Fibroblast of pulmonary artery (primary cell): ENCODE measurements around the gene GLYATL3.

Experiments
- DNase-seq: peaks from one replicate; pipeline ENCODE4 v3.0.0-alpha.2; 2010; ENCODE audit warnings: low read depth
- H3K4me3 ChIP-seq: replicated peaks from 2 replicates; pipeline ENCODE4 v1.5.1; 2011; ENCODE audit warnings: low read depth, mild to moderate bottlenecking, control low read depth, low read length, moderate library complexity
- CTCF ChIP-seq: IDR thresholded peaks from 2 replicates; pipeline ENCODE4 v1.5.1; 2011; ENCODE audit warnings: mild to moderate bottlenecking, control low read depth, low read length, inconsistent platforms; ENCODE audit errors: missing control alignments

The GLYATL3 gene

GRCh38 chr6:49530141-49530776 is 30.5 kb downstream of the GLYATL3 start:
- no peak for TF ChIP-seq CTCF
- DNase-seq = no peak
- H3K4me3 ChIP-seq = no peak overlapping the region

- H3K4me3 ChIP-seq = peak overlapping the region; percentile 15
- peak; percentile 82 for DNase-seq
- TF ChIP-seq CTCF = peak; percentile 85
These were observed 32.2 kb downstream of the GLYATL3 start for GRCh38 chr6:49531774-49532569.

DNA sequence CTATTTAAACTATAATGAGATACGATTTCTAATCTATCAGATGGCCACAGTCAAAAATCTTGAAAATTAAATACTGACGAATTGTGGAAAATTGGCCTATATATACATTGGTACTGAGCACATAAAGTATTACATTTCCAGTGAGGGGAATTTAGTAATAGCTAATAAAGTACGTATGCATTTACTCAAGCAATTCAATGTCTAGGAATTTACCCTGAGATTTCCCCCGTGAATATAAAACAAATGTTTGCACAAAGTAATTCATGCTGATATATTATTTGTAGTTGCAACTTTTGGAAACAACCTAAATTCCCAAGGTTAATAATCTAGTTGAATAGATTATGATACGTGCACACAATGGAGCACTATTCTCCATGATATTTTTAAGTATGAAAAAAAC is 36.1 kb downstream of the GLYATL3 start:
- H3K4me3 ChIP-seq = no peak overlapping the region
- TF ChIP-seq CTCF = no peak
- no peak for DNase-seq

DNA sequence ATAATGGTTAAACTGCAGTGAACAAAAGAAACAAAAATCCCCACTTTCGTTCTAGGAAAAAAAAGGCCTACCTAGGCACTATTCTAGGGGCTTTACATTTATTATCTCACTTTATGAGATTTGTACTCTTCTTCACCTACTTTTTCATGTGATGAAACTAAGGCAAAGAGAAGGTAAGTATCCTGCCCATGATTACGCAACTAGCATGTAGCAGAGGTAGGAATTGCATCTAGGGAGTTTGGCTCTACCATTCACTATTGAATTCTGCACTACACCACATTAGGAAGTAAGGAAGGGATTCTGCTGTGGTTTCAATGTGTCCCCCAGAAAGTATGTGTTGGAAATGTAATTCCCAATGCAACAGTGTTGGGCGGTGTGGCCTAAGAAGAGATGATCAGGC is 39.4 kb downstream of the GLYATL3 start:
- no peak for DNase-seq
- TF ChIP-seq CTCF = no peak
- H3K4me3 ChIP-seq = no peak overlapping the region

- DNase-seq = no peak
- no peak for TF ChIP-seq CTCF
- H3K4me3 ChIP-seq = no peak overlapping the region
These were observed 40.9 kb downstream of the GLYATL3 start for GRCh38 chr6:49540614-49541013.

DNA sequence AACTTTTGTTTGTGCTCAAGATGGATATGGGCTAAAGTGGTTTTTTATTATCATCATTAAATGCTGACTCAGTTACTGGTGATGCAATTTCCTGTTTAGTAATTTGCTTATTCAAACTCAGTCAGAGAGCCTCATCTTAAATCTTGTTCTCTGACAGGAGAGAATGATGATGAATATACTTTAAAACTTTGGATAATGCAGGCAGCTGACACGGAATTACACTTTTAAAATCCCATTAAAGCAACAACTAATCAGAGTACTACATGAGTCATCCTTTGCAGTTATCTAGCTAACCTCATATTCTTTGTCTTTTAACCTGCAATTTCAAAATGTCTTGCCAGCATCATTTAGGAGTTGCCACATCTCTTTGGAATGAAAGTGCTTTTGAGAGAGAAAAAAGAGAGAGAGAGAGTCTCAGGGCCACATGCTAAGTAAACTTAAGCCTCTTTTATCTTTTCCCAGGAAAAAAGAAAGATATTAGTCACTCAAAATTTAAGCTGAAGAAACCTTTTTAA is 41.5 kb downstream of the GLYATL3 start:
- TF ChIP-seq CTCF = no peak
- peak overlapping the region; percentile 34 for H3K4me3 ChIP-seq
- DNase-seq = peak; percentile 95
